DND-41 (cell line): ENCODE measurements around the gene SLC38A7.

Experiments
- ATAC-seq: fragments of 200-7000 bp; cut with Tn5 transposase; 3 replicates; pipeline ENCODE4 v1.9.1; 2021; ENCODE audit warnings: low read depth; ENCODE audit not compliant: insufficient read depth
- DNase-seq: peaks from one replicate; pipeline ENCODE4 v3.0.0-alpha.2; 2020
- H2AFZ ChIP-seq: 2 replicates; pipeline ENCODE4 v1.6.0; 2012; ENCODE audit warnings: low read depth, low read length
- H3K27ac ChIP-seq: 2 replicates; pipeline ENCODE4 v1.5.1; 2012; ENCODE audit warnings: low read length, inconsistent platforms
- H3K27me3 ChIP-seq: fragments of 200-600 bp; sonication (generic); 2 replicates; pipeline ENCODE4 v1.6.0; 2012; ENCODE audit warnings: low read length, mild to moderate bottlenecking, inconsistent platforms; ENCODE audit not compliant: insufficient read depth, poor library complexity
- H3K36me3 ChIP-seq: 2 replicates; pipeline ENCODE4 v1.5.1; 2012; ENCODE audit warnings: low read length, inconsistent platforms; ENCODE audit not compliant: insufficient read depth
- H3K4me1 ChIP-seq: 2 replicates; pipeline ENCODE4 v1.5.1; 2012; ENCODE audit warnings: mild to moderate bottlenecking, low read length; ENCODE audit not compliant: insufficient read depth
- H3K4me2 ChIP-seq: 2 replicates; pipeline ENCODE4 v1.6.0; 2012; ENCODE audit warnings: mild to moderate bottlenecking, moderate library complexity, low read length, inconsistent platforms; ENCODE audit not compliant: insufficient read depth
- H3K4me3 ChIP-seq, 2 experiments: fragments of 200-600 bp in 1 of 2; shearing (Covaris generic) in 1 of 2; 2 replicates each; pipeline ENCODE4 v1.5.1; 2012 to 2016; ENCODE audit warnings: inconsistent platforms in 2 of 2, low read length in 2 of 2, mild to moderate bottlenecking in 2 of 2, low read depth in 1 of 2, moderate library complexity in 1 of 2
- H3K79me2 ChIP-seq: 2 replicates; pipeline ENCODE4 v1.6.0; 2012; ENCODE audit warnings: low read length, inconsistent platforms; ENCODE audit not compliant: insufficient read depth
- H3K9ac ChIP-seq: 2 replicates; pipeline ENCODE4 v1.6.0; 2012; ENCODE audit warnings: low read depth, mild to moderate bottlenecking, inconsistent platforms, low read length, moderate library complexity
- H3K9me3 ChIP-seq: 2 replicates; pipeline ENCODE4 v1.5.1; 2012; ENCODE audit warnings: low read length, moderate library complexity, mild to moderate bottlenecking, inconsistent platforms; ENCODE audit not compliant: insufficient read depth, severe bottlenecking
- H4K20me1 ChIP-seq: 2 replicates; pipeline ENCODE4 v1.6.0; 2012; ENCODE audit warnings: low read length; ENCODE audit not compliant: insufficient read depth
- CTCF ChIP-seq: IDR thresholded peaks from 2 replicates; pipeline ENCODE4 v1.5.1; 2012; ENCODE audit warnings: borderline replicate concordance, low read length, moderate library complexity, mild to moderate bottlenecking; ENCODE audit not compliant: poor library complexity, severe bottlenecking; ENCODE audit errors: extremely low read depth
- EZH2 ChIP-seq: IDR thresholded peaks from 3 replicates; pipeline ENCODE4 v1.6.1; 2012; ENCODE audit warnings: borderline replicate concordance, low read depth, mild to moderate bottlenecking, moderate library complexity, low read length, inconsistent platforms; ENCODE audit not compliant: severe bottlenecking

SLC38A7 gene

GRCh38 chr16:58624209-58624608 lies 60.4 kb downstream of the SLC38A7 start:
- H4K20me1 ChIP-seq: peaks cover 82% of the 10 kb centered on the region

GRCh38 chr16:58620396-58620795 lies 64.2 kb downstream of the SLC38A7 start:
- H3K4me2 ChIP-seq: no peak overlapping the region
- H3K36me3 ChIP-seq: peaks cover 90% of the 10 kb centered on the region
- no peak for TF ChIP-seq CTCF
- TF ChIP-seq EZH2: no peak
- H2AFZ ChIP-seq: no peak overlapping the region
- no peak for ATAC-seq
- H3K79me2 ChIP-seq: peaks cover 99% of the 10 kb centered on the region
- H4K20me1 ChIP-seq: peaks cover 76% of the 10 kb centered on the region
- H3K9me3 ChIP-seq: no peaks in the 10 kb centered on the region
- no peak overlapping the region for H3K4me3 ChIP-seq
- H3K27ac ChIP-seq: no peak overlapping the region
- DNase-seq: no peak
- H3K4me1 ChIP-seq: peaks cover 2% of the 10 kb centered on the region; the same call in 1 of the 2 replicates
- no peaks in the 10 kb centered on the region for H3K27me3 ChIP-seq
- no peak overlapping the region for H3K9ac ChIP-seq

More at GRCh38 chr16:58624209-58624608, 60.4 kb downstream of the SLC38A7 start:
- Histone ChIP-seq H2AFZ (no peak overlapping the region), H3K27ac (no peak overlapping the region), H3K27me3 (no peaks in the 10 kb centered on the region), H3K36me3 (peaks cover 72% of the 10 kb centered on the region), H3K9ac (no peak overlapping the region), H3K4me1 (peaks cover 21% of the 10 kb centered on the region), H3K79me2 (peaks cover 100% of the 10 kb centered on the region), H3K4me2 (no peak overlapping the region; the same call in 1 of the 2 replicates), H3K4me3 (no peak overlapping the region), H3K9me3 (no peaks in the 10 kb centered on the region)
- DNase-seq: no peak
- ATAC-seq: no peak
- TF ChIP-seq EZH2 (no peak), CTCF (no peak)

GRCh38 chr16:58615280-58615679 lies 69.3 kb downstream of the SLC38A7 start:
- H3K4me3 ChIP-seq: no peak overlapping the region
- no peak overlapping the region for H3K27ac ChIP-seq
- peaks cover 98% of the 10 kb centered on the region for H3K79me2 ChIP-seq
- no peak overlapping the region for H3K9ac ChIP-seq
- H3K36me3 ChIP-seq: peaks cover 61% of the 10 kb centered on the region
- TF ChIP-seq CTCF: no peak
- TF ChIP-seq EZH2: no peak
- no peaks in the 10 kb centered on the region for H3K9me3 ChIP-seq
- ATAC-seq: no peak
- no peak overlapping the region for H2AFZ ChIP-seq
- peaks cover 2% of the 10 kb centered on the region; the same call in 1 of the 2 replicates for H3K4me1 ChIP-seq
- peaks cover 69% of the 10 kb centered on the region for H4K20me1 ChIP-seq
- H3K27me3 ChIP-seq: no peaks in the 10 kb centered on the region
- H3K4me2 ChIP-seq: no peak overlapping the region
- no peak for DNase-seq
